Body of pancreas (tissue), 4 donors: ENCODE measurements around the gene NRBP1.

Experiments
- CTCF ChIP-seq, 7 experiments: fragments of 450-650 bp in 4 of 7; fragments of 200-600 bp in 3 of 7; sonication (generic) in 3 of 7; IDR thresholded peaks; one replicate each; pipeline ENCODE4 v1.5.1; 2016 to 2019; ENCODE audit warnings: antibody characterized with exemption in 7 of 7
- POLR2A ChIP-seq, 3 donors: fragments of 450-650 bp; IDR thresholded peaks; one replicate each; pipeline ENCODE4 v1.6.1; 2016; ENCODE audit warnings: antibody characterized with exemption in 3 of 3, mild to moderate bottlenecking in 2 of 3

GRCh38 chr2:27485496-27485895 lies 57.1 kb downstream of the NRBP1 start:
- TF ChIP-seq CTCF (IDR thresholded peaks at IDR 0.05) (no peak), POLR2A (IDR thresholded peaks at IDR 0.05) (no peak)
